ENCODE results near the gene TBCD. TPM values are rescaled to one million over a fixed set of nuclear protein-coding genes. Genes with fewer than 3 reads are reported as not detected.
A peak's percentile ranks its signal among the peaks of the same experiment; 100 is the strongest.

Gene TBCD
- total and polyA plus RNA-seq, 12 donors = 41.3 to 107 (median 52.4) TPM

- no peak for DNase-seq
- 89 to 97% methylated on average over 16 of the region's 16 CpGs for WGBS, 2 donors
- peaks cover 0 to 20% (median 4%) of the 10 kb centered on the region in 11 donors for H3K9me3 ChIP-seq
- H3K27ac ChIP-seq = no peak overlapping the region
- no peak for TF ChIP-seq CTCF (IDR thresholded peaks at IDR 0.05)
- peaks cover 0 to 19% (median under 1%) of the 10 kb centered on the region in 9 donors for H3K36me3 ChIP-seq
- H3K4me1 ChIP-seq = peaks cover 3 to 14% (median 12%) of the 10 kb centered on the region in 9 donors
- ATAC-seq = no peak
- intact Hi-C loops (cut with DNase I) = no loop called here
- no peak overlapping the region for H3K4me3 ChIP-seq
- no peaks in the 10 kb centered on the region for H3K27me3 ChIP-seq
Measured at GRCh38 chr17:82748756-82749155, 3.1 kb upstream of the TBCD start.

GRCh38 chr17:82750241-82750908 is 1.5 kb upstream of the TBCD start:
- H3K4me3 ChIP-seq = no peak overlapping the region
- H3K4me1 ChIP-seq = peaks cover 3 to 20% (median 13%) of the 10 kb centered on the region in 9 donors
- DNase-seq = peak in 1 of 2 donors; percentile 25
- H3K27me3 ChIP-seq = no peaks in the 10 kb centered on the region
- H3K9me3 ChIP-seq = peaks cover 0 to 20% (median 4%) of the 10 kb centered on the region in 11 donors
- peaks cover 0 to 12% (median 0%) of the 10 kb centered on the region in 9 donors for H3K36me3 ChIP-seq
- TF ChIP-seq CTCF (IDR thresholded peaks at IDR 0.05) = no peak
- WGBS, 2 donors = 71 to 73% methylated on average over 37 to 40 of the region's 40 CpGs
- H3K27ac ChIP-seq = peak overlapping the region in 1 of 10 donors; percentile 16
- intact Hi-C loops (cut with DNase I) = loop anchor here in 2 of 10 donors (10.0 kb wide), 2 partner anchors 86 to 96 kb away; no protein-coding TSS in a partner anchor
- ATAC-seq = no peak

DNA sequence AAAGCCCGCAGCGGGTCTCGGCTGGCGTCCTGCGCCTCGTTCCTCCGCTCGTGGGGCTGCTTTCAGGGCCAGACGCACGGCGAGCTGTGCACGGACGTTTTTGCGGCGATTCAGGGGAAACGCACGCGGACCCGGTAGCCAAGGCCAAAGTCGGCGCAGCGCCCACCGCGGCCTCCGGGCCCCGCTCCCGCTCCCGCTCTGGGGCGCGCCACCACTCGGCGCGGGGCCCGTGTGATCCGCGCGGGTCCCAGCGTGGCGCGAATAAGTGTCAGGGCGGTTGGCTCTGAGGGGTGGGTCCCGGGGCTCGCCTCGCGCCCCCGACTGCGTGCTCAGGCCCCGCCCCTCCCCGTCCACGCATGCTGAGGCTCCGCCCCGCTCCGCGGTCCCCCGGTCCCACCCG is 694 bp upstream of the TBCD start:
- no peak for DNase-seq
- ATAC-seq = peak in 2 of 8 donors; percentile 27 to 42
- no peak for TF ChIP-seq CTCF (IDR thresholded peaks at IDR 0.05)

GRCh38 chr17:82752371-82753200 is 721 bp downstream of the TBCD start:
- Histone ChIP-seq H3K27ac (peak overlapping the region; percentile 23 to 91 (median 86)), H3K4me1 (peaks cover 3 to 25% (median 13%) of the 10 kb centered on the region in 9 donors), H3K27me3 (no peaks in the 10 kb centered on the region), H3K4me3 (peak overlapping the region; percentile 68 to 97 (median 92)), H3K9me3 (no peaks in the 10 kb centered on the region), H3K36me3 (peaks cover 0 to 20% (median 0%) of the 10 kb centered on the region in 9 donors)
- intact Hi-C loops (cut with DNase I) = loop anchor here in 2 of 10 donors (10.0 kb wide), 2 partner anchors 88 to 98 kb away; no protein-coding TSS in a partner anchor
- DNase-seq = peak; percentile 19 to 38
- ATAC-seq = peak in 6 of 8 donors; percentile 1 to 36 (median 8)
- TF ChIP-seq CTCF (IDR thresholded peaks at IDR 0.05) = no peak
- 1 to 2% methylated on average over 58 to 72 of the region's 72 CpGs for WGBS, 2 donors

More for the DNA sequence above, 694 bp upstream of the TBCD start:
- WGBS, 2 donors = 4 to 10% methylated on average over 45 to 56 of the region's 56 CpGs
- Histone ChIP-seq H3K4me1 (peaks cover 3 to 25% (median 13%) of the 10 kb centered on the region in 9 donors), H3K27me3 (no peaks in the 10 kb centered on the region), H3K4me3 (peak overlapping the region in 9 of 10 donors; percentile 42 to 97 (median 92)), H3K36me3 (peaks cover 0 to 12% (median 0%) of the 10 kb centered on the region in 9 donors), H3K27ac (peak overlapping the region in 8 of 10 donors; percentile 48 to 86 (median 70)), H3K9me3 (peaks cover 0 to 12% (median 2%) of the 10 kb centered on the region in 11 donors)
- intact Hi-C loops (cut with DNase I) = loop anchor here in 2 of 10 donors (10.0 kb wide), 2 partner anchors 86 to 96 kb away; no protein-coding TSS in a partner anchor
